BE2C (cell line): ENCODE results near the gene EEFSEC.
A peak's percentile ranks its signal among the peaks of the same experiment; 100 is the strongest.

Experiments
- DNase-seq: peaks from one replicate; pipeline ENCODE4 v3.0.0-alpha.2; 2020
- H3K27me3 ChIP-seq: fragments of 250-450 bp; sonication (Bioruptor Pico); 2 replicates; pipeline ENCODE4 v1.5.1; 2020; ENCODE audit warnings: mild to moderate bottlenecking
- H3K36me3 ChIP-seq: fragments of 250-450 bp; sonication (Bioruptor Pico); 2 replicates; pipeline ENCODE4 v1.5.1; 2020; ENCODE audit warnings: mild to moderate bottlenecking
- H3K4me1 ChIP-seq: fragments of 250-450 bp; sonication (Bioruptor Pico); 2 replicates; pipeline ENCODE4 v1.5.1; 2020
- H3K4me3 ChIP-seq: 2 replicates; pipeline ENCODE4 v1.5.1; 2011; ENCODE audit warnings: low read depth, low read length
- H3K9me3 ChIP-seq: fragments of 250-450 bp; sonication (Bioruptor Pico); 2 replicates; pipeline ENCODE4 v1.5.1; 2020
- TF ChIP-seq, protein P1 (sequence below): IDR thresholded peaks from 2 replicates; pipeline ENCODE4 v1.5.1; 2012; ENCODE audit warnings: mild to moderate bottlenecking, low read depth, low read length

The EEFSEC gene

DNA sequence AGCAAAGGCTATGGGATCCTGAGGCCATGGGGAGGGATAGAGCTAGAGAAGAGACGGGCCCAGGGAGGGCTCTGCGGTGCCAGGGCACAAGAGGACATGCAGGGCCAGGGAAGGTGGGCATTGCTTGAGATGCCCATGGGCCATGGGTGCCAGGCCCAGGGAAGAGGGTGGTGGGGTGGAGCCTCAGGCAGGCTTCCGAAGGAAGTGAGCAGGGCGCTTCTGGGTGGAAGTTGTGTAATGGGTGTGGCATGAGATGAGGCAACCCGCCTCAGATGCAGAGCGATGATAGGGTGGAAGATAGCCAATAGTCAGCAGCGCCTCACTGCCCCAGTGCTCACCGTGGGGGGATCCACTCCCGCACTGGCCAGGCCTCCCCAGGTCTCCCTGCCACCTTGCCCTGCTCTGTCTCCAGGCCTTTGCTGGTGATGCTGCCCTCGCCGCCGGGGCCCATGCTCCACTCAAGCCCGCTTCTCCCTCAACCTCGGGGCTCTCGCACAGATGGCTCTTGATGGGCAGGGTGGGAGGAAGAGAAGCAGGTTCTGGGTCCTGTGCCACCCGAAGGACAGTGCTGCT is 262.0 kb downstream of the EEFSEC start:
- H3K36me3 ChIP-seq = no peaks in the 10 kb centered on the region
- no peaks in the 10 kb centered on the region for H3K9me3 ChIP-seq
- TF ChIP-seq, protein P1, sequence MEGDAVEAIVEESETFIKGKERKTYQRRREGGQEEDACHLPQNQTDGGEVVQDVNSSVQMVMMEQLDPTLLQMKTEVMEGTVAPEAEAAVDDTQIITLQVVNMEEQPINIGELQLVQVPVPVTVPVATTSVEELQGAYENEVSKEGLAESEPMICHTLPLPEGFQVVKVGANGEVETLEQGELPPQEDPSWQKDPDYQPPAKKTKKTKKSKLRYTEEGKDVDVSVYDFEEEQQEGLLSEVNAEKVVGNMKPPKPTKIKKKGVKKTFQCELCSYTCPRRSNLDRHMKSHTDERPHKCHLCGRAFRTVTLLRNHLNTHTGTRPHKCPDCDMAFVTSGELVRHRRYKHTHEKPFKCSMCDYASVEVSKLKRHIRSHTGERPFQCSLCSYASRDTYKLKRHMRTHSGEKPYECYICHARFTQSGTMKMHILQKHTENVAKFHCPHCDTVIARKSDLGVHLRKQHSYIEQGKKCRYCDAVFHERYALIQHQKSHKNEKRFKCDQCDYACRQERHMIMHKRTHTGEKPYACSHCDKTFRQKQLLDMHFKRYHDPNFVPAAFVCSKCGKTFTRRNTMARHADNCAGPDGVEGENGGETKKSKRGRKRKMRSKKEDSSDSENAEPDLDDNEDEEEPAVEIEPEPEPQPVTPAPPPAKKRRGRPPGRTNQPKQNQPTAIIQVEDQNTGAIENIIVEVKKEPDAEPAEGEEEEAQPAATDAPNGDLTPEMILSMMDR = no peak
- peak; percentile 68 for DNase-seq
- no peaks in the 10 kb centered on the region for H3K27me3 ChIP-seq
- peaks cover 86% of the 10 kb centered on the region for H3K4me1 ChIP-seq
- H3K4me3 ChIP-seq = no peak overlapping the region

DNA sequence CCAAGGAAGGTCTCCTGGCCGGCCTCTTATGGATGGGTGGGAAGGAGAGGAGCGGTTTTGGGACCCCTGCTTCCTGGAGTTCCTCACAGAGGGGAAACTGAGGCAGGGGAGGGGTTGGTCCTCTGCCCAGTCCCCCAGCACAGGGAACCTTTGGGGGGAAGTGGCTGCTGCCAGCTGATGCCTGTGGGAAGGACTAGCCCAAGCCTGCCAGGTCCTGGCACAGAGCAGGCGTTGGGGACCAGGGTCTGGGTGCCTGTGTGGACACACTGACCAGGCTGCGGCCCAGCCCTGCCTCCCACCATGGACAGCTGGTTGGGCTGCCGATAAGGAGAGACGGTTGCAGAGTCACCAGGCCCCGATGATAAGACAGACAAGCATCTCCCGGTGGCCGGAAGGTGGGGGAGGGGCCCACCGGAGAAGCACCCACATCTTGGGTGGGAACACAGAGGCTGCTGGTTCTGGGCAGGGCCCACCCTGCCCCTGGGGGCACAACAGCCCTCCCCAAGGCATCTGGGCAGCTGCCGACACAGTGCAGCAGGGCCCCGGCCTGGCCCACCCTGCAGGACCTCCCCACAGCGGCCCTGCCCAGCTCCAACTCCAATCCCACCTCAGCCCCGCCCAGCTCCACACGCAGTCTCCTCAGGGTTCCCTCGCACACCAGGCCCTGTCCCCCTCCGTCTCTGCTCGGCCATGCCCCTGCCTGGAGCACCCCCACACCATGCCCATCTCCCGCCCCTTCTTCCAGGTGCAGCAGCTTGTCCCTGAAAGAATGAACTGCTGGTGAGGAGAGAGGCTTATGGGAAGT is 262.7 kb downstream of the EEFSEC start:
- H3K9me3 ChIP-seq = no peaks in the 10 kb centered on the region
- H3K27me3 ChIP-seq = no peaks in the 10 kb centered on the region

DNA sequence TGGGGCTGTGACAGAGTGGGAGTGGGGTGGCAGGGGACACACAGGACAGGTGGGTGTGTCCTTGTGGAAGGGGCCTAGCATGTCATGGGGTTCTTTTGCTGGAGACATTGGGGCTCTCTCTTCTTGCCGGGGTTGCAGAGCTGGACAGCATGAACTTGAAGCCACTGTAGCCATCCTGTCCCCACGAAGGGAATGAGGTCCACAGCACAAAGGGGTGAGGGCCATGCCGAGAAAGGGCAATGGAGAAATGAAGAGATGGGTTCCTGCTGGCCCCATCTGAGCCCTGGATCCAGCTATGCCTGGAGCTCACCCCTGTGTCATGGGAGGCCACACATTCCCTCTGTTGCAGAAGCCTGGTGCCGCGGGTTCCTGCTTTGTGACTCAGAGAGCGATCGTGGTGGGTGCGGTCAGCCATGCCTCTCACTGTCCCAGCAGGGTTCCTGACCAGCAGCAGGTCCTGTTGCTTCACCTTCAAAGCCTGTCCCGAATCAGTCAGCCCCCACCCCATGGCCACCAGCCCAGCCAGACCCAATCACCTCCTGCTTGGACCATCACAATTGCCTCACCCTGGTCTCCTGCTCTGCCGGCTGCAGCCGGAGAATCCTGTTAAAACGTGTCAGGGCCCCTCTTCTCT is 263.4 kb downstream of the EEFSEC start:
- TF ChIP-seq, protein P1 = no peak
- Histone ChIP-seq H3K9me3 (no peaks in the 10 kb centered on the region), H3K27me3 (no peaks in the 10 kb centered on the region), H3K4me1 (peaks cover 88% of the 10 kb centered on the region), H3K4me3 (no peak overlapping the region), H3K36me3 (no peaks in the 10 kb centered on the region)
- peak; percentile 57 for DNase-seq

More for the DNA sequence above, 262.7 kb downstream of the EEFSEC start:
- Histone ChIP-seq H3K36me3 (no peaks in the 10 kb centered on the region), H3K4me3 (no peak overlapping the region), H3K4me1 (peaks cover 86% of the 10 kb centered on the region)
- TF ChIP-seq, protein P1 = no peak
- peak; percentile 85 for DNase-seq

DNA sequence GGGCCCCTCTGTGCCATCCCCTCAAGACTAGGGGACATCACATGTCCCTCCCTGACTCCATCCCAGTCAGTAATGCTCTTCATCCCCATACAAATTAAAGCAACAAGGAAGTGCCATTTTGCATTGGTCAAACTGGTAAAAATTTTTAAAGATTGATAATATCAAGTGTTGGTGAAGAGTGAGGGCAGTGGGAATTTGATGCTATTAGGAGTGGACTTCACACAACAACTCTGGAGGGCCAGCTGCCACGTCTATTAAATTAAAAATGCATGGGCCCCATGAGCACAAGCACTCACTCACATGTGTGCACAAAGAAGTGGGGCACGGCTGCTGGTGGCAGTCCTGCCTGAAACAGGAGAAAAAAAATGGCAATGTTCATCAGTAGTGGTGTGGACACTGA is 265.6 kb downstream of the EEFSEC start:
- peaks cover 92% of the 10 kb centered on the region for H3K4me1 ChIP-seq
- no peaks in the 10 kb centered on the region for H3K27me3 ChIP-seq
- no peak for DNase-seq
- H3K36me3 ChIP-seq = no peaks in the 10 kb centered on the region
- H3K9me3 ChIP-seq = no peaks in the 10 kb centered on the region
- no peak overlapping the region for H3K4me3 ChIP-seq
- TF ChIP-seq, protein P1 = no peak

DNA sequence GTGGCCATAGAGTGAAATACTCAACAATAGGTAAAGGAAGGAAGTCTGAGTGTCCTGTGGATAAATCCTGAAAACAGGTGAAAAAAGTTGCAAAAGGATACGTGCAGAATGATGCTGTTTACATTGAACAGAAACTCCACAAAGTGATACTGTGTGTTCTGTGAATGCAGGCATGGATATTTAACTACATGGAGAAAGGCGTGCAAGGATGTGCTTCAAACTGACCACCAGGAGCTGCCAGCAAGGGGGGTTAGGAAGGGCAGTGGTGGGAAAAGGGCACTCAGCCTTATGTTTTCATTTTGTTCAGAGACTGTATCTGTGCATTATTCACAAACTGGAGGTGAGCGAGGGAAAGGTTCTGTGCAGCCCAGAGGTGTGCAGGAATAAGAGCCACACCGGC is 266.0 kb downstream of the EEFSEC start:
- Histone ChIP-seq H3K4me1 (peaks cover 90% of the 10 kb centered on the region), H3K4me3 (no peak overlapping the region)

More for the DNA sequence above, 266.0 kb downstream of the EEFSEC start:
- DNase-seq = no peak
- no peaks in the 10 kb centered on the region for H3K27me3 ChIP-seq
- TF ChIP-seq, protein P1 = no peak
- no peaks in the 10 kb centered on the region for H3K36me3 ChIP-seq
- no peaks in the 10 kb centered on the region for H3K9me3 ChIP-seq
